HG03432 (cell line): ENCODE results near the gene TOR1A.

ENCODE experiments used
- ATAC-seq: cut with Tn5 transposase; IDR thresholded peaks from one replicate; pipeline ENCODE4 v1.9.1; 2021; ENCODE audit warnings: mild to moderate bottlenecking, moderate library complexity; ENCODE audit not compliant: unreplicated experiment

The TOR1A gene, protein sequence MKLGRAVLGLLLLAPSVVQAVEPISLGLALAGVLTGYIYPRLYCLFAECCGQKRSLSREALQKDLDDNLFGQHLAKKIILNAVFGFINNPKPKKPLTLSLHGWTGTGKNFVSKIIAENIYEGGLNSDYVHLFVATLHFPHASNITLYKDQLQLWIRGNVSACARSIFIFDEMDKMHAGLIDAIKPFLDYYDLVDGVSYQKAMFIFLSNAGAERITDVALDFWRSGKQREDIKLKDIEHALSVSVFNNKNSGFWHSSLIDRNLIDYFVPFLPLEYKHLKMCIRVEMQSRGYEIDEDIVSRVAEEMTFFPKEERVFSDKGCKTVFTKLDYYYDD

DNA sequence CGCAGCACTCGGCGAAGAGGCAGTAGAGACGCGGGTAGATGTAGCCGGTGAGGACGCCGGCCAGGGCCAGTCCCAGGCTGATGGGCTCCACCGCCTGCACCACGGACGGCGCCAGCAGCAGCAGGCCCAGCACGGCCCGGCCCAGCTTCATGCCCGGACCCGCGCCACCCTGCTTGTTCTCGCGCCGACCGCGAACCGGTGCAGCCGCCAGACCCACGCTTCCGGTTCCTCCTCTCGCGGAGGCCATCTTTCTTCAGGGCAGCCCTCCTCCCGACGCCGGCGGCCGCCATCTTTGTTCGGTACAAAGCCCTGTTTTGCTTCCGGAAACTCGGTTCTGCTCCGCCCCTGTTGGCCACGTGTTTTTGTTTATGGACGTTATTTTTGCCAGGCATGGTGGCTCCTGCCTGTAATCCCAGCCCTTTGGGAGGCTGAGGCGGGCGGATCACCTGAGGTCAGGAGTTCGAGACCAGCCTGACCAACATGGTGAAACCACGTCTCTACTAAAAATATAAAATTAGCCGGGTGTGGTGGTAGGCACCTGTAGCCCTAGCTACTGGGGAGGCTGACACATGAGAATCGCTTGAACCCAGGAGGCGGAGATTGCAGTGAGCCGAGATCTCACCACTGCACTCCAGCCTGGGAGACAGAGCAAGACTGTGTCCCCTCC, at the start of gene TOR1A:
TOR1A (minus strand) TSS at position 202 of the 667 bp plus-strand sequence; CDS start at position 151, 51 bp downstream.
- ATAC-seq, result peak; percentile 87

- no peak for ATAC-seq
These were observed 47.1 kb upstream of the TOR1A start for GRCh38 chr9:129871046-129871445.

DNA sequence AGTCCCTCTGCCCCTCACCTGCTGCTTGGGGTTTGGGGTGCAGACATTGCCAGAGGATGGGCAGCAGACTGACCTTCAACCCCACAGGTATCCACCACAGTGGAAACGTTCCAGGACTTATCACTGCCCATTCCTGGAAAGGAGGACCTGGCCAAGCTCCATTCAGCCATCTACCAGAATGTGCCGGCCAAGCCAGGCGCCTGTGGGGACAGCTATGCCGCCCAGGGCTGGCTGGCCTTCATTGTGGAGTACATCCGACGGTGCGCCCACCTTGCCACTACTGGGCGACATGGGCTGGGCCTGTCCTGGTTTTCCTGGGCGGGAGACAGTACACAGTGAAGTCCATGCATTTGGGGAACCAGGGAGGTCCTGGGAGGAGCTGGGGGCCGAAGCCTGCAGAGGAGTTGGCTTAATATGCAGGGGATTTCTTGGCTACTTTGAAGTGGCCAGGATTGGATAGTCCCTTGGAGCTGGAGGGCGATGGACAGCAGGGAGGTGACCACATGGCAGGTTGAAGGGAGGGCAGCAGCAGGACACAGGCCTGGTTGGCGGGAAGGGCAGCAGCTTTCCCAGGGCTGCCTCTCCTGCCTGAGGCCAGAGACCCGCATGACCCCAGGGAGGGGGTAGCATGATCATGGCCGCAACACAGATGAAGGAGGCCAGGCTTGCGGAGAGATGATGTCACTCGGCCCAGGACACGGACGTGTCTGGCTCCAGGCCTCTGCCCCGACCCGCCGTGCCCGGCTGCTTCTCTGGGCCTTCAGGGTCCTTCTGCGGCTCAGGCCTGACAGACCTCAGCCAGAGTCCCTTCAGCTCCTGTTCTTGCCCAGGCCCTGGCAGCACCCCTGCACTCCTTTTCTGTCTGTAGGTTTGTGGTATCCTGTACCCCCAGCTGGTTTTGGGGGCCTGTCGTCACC, 45.9 kb upstream of the TOR1A start:
- no peak for ATAC-seq

DNA sequence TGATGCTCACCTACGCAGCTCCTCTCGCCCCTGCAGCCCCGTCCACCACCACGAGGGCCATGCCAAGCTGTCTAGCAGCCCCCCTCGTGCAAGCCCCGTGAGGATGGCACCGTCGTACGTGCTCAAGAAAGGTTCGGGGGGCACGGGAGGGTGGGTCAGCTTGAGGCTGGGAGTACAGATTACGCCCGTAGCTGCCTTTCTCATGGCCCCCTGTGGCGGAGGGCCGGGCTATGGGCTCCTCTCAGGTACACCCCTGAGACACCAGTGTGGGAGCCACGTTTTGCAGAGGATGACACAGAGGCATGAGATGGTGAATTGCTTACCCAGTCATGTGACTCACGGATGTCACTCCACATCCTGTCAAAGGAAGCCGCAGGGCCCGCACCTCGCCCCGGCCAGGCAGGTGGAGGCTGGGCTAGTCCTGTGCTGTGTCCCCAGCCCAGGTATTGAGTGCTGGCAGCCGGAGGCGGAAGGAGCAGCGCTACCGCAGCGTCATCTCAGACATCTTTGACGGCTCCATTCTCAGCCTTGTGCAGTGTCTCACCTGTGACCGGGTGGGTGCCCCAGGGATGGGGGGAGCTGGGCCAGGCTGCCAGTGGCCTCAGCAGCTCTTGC, 45.0 kb upstream of the TOR1A start:
- no peak for ATAC-seq

DNA sequence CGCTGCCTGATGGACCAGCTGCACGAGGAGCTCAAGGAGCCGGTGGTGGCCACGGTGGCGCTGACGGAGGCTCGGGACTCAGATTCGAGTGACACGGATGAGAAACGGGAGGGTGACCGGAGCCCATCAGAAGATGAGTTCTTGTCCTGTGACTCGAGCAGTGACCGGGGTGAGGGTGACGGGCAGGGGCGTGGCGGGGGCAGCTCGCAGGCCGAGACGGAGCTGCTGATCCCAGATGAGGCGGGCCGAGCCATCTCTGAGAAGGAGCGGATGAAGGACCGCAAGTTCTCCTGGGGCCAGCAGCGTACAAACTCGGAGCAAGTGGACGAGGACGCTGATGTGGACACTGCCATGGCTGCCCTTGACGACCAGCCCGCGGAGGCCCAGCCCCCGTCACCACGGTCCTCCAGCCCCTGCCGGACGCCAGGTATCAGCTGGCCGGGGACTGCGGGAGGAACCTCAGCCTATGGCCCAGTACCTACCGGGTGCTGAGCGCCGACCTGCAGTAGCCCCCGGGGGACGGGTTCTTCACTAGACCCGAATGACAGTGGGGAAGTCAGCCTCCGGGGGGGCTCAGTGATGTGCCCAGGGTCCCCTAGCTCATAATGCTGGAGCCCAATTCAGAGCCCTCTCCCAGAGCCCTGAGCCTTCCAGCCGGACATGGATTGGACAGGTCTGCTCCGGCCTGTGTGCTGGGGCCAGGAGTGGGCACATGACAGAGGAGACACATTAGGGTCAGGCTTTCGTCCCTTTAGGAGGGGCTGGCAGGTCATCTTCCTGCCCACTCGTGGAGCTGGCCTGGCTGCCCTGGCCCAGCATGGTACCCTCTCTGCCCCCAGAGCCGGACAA, 44.3 kb upstream of the TOR1A start:
- ATAC-seq, result no peak

DNA sequence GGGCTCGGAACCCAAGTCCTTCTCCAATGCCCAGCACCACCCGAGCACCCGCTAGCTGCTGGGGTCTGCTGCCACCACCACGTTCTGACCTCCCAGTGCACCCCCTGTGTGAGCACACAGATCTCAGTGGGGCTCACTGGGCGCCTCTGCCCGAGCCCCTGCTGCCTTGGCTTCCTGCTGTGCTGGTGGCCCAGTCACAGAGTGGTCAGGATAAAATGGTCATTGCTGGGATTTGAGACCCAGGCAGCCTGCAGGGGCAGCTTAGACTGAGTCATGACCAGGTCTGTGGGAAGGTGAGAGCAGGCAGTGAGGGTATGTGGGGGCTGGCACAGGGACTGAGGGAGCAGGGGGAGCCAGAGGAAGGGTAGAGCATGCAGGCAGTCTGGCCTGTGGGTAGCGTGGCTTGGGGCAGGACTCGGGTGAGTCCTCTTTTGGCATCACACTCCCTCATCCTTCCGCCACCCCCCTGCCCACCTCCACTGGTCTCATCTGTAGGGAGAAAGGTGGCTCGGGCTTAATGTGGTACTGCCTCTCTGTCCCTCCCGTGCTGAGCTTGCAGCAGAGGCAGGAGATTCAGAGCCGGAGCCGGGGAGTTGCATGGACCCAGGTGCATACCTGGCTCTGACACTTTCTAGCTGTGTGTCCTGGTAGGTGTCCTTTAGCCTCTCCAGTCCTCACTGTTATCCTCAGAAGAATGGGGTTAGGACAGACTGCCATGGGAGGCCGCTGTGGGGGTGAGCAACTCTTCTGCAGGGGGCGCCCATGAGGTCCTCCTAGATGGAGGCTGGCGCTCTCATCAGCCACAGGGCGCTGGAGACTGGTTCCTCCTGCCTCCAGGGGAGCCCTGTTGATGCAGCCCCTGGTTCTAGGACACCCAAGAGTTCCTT, 43.4 kb upstream of the TOR1A start:
- no peak for ATAC-seq

GRCh38 chr9:129866394-129867135, 42.6 kb upstream of the TOR1A start:
- ATAC-seq, result no peak

- ATAC-seq, result no peak
These were observed 41.9 kb upstream of the TOR1A start for GRCh38 chr9:129865668-129866320.

DNA sequence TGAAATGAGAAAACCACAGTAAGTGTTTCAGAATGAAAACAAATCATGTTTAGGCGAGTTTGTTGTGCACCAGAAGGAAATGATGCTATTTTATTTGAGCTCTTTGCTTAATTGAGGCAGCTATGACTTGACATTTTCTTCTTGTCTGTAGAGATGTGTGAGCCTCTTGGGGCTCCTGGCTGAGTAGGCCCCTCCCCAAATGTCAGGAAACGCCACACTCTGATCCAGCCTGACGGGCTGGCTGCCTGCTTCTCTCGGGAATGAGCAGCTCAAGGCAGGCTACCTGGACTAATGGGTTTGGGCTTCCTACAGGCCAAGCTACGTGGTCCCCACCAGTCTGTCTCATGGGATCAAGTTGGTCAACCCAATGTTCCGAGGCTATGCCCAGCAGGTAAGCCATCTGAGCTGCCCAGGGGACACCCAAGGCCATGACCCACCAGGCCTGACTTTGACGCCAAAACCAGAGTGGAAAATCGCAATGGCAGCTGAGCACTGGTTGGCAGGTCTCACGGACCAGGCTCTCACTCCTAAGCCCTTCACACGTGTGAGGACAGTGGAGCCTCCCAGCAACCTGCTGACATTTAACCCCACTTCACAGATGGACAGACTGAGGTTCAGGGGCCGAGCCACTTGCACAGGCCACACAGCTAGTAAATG, 41.2 kb upstream of the TOR1A start:
- no peak for ATAC-seq

DNA sequence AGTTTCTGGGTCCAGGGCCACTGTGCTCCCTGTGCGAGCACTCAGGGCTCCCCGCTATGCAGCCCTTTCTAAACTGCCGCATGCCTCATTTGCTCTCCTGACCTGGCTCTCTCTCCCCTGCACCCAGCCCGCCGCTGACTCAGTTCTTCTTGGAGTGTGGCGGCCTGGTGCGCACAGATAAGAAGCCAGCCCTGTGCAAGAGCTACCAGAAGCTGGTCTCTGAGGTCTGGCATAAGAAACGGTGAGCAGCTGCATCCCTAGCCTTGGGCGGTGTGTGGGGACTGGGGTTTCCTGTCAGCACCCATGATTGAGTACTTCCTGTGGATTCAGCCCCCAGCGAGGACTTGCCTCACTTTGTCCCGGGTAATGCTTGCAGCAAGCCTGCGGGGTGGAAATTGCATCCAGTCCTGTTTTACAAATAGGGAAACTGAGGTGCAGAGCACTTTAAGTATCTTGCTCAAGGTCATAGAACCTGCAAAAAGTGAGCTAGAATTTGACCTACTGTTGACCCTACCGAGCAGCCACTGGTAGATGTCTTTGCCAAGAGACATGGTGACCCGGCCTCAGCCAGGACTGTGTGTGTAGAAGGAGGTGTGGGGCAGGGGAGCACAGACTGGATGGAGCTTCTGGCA, 39.2 kb upstream of the TOR1A start:
- ATAC-seq, result no peak

DNA sequence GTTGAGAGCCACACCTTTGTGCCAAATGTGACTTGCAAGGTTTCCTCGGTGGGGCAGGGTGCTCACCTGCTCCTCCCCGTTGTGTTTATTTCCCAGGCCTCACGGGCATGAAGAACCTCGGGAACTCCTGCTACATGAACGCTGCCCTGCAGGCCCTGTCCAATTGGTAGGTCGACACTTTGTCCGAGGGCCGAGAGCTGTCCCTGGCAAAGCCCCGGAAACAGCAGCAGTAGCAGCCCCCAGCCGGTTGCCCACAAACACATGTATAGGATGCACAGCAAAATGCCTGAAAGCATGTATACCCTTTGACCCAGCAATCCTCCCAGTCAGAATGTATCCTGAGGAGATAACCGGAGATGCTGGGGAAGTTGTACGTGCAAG, 37.5 kb upstream of the TOR1A start:
- no peak for ATAC-seq

DNA sequence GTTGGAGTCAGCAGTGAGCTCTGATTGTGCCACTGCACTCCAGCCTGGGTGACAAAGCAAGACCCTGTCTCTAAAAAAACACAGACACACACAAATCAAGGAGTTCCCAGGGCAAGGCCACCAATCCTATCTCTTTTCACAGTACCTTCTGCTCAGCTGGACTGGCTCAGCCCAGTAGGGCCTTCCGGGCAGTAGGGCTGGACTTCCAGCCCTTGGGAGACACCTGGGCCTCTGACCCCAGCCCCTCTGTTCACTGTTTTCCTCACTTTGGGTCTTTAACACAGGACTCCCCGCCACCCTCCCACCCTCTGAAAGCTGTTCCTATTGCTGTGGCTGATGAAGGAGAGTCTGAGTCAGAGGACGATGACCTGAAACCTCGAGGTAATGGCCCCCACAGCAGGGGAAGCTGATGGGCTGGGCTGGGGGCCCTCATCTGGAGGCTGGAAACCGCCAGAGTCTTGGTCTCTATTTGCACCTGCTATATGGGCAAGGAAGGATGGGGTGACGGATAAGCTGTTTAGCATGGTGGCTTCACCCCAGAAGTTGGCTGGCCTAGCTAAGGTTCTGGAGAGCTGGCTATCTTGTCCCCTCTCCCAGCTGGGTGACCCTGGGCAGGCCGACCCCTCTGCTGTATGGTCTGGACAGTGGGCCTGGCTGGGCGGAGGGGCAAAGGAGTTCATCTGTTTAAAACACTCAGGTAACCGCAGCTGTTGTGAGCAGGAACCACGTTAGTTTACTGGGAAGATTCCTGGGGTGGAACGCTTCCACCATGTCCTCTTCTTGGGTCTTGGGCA, 36.9 kb upstream of the TOR1A start:
- no peak for ATAC-seq

- ATAC-seq, result no peak
These were observed 34.4 kb upstream of the TOR1A start for GRCh38 chr9:129858167-129858962.

- no peak for ATAC-seq
These were observed 33.3 kb upstream of the TOR1A start for GRCh38 chr9:129857207-129857606.

GRCh38 chr9:129854588-129855110, 30.7 kb upstream of the TOR1A start:
- no peak for ATAC-seq
